GM19351 (cell line): ENCODE results near the gene CACFD1.

Experiments used
- ATAC-seq: cut with Tn5 transposase; IDR thresholded peaks from one replicate; pipeline ENCODE4 v1.9.1; 2021; ENCODE audit warnings: mild to moderate bottlenecking, moderate library complexity; ENCODE audit not compliant: unreplicated experiment

Gene CACFD1

GRCh38 chr9:133496861-133497842, 37.4 kb downstream of the CACFD1 start:
- no peak for ATAC-seq

- ATAC-seq: no peak
These were observed 39.5 kb downstream of the CACFD1 start for GRCh38 chr9:133499132-133499891.

DNA sequence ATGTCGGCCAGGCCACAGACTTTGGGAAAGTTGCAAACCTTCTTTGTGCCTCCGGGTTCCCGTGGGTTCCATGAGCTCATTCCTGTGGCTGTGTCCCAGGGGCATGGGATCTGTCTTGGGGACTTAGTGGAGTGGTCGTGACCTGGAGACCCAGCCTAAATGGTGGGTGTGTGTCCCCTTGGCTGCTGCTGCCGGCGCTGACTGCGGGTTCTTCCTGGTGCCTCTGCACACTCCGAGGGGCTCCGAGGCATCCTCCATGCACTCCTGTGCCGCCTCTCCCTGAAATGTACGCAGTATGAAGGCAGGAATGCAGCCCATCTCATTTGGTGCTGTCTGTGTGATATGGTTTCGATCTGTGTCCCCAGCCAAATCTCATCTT, 40.1 kb downstream of the CACFD1 start:
- ATAC-seq: no peak

DNA sequence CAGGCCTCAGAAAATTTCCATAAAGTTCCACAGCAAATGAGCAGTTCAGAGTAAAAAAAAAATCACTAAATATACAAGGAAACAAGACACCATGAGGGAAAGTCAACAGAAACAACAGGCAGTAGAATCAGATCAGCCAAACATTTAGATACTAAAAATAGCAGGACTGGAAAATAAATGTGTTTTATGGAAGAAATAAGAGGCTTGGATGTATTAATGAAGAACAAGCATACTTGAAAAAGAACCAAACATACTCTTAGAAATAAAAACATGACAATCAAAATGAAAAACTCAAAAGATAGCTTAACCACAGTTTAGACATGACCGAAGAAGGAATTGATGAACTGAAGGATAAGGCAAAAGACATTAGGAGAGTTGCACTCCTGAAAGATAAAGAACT, 42.3 kb downstream of the CACFD1 start:
- no peak for ATAC-seq

- no peak for ATAC-seq
These were observed 45.5 kb downstream of the CACFD1 start for GRCh38 chr9:133505186-133505830.

- no peak for ATAC-seq
These were observed 46.3 kb downstream of the CACFD1 start for GRCh38 chr9:133505901-133506652.

- no peak for ATAC-seq
These were observed 46.9 kb downstream of the CACFD1 start for GRCh38 chr9:133506653-133507038.

- no peak for ATAC-seq
These were observed 47.6 kb downstream of the CACFD1 start for GRCh38 chr9:133507246-133507965.

DNA sequence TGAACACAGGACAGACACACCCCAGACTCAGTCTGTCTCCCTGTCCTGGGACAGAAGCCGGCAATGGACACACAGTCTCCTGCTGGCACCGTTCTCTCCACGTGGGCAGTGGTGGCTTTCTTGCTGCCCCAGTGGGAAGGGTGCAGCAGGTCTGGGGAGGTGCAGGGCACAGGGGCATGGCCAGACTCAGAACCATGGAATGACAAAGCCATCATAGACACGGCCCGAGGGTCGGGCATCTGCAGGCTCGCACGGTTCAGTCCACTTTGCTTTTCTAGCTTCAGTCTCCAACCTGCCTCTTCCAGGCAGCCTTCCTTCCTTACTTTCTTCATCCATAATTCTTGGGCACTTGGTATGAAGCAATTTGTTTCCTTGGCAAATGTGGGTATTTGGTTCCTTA, 48.3 kb downstream of the CACFD1 start:
- no peak for ATAC-seq

DNA sequence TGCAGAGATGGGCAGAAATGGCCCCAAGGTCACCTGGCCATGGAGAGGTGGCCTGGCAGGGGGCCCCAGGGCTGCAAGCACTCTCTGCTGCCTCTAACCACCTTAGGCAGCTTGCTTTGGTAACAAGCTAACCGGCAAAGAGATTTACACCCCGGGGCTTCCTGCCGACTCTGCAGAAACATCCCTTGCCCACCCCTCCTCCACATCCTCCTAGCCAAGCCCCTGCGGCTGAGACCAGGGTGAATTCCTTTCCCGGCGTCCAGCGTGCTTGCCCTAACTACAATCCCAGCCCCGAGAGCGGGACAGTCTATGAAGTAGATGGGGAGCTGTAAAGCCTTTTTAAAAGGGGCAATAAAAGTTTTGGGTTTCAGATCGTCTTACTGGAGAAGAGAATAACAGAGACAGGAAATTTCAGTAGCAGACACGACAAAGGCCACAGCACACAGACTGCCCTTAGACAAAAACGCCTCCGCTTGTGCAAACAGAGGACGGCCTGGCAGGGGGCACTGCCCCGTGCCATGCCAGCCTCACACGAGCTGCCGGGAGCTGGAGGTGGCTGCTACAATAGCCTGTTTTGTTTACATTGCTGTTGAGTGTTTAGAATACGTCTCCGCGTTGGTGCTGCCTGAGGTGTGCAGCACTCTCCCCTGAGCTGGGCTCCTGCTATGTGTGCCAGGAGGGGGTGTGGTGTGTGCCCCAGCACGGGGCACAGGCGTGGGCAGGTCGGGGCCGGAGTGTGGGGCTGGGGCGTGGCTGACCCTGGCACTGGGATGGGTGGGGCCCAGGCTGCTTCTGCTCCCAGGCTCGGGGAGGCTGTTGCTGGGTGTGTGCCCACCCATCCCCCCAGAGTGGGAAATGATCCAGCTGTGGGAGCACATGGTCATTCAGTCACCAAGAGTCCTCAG, 49.7 kb downstream of the CACFD1 start:
- no peak for ATAC-seq

DNA sequence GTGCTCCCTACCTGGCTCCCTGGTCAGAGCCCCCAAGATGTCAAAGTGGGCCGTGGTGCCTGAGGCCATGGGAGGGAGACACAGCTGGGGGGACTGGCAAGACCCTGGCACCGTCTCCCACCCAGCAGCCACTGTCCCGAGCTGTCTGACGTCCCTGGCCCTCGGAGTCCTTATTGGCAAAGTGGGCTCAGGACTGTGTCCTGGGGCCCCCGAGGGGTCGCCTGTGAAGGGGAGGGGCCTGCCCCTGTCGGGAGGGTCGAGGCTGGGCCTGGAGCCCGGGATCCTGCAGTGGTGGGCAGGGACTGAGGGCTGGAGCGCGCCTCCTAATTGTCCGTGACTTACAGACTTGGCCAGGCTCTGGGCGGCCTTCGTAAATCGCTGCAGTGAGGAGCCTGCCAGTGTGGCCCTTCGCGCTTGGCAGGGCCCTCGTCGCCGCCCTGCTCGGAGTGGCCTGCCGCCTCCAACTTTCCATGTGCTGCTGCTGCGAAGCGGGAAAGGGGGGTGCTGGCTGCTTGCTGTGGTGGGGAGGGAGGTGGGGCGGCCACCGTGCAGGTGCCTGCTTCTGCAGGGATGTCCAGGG, 51.2 kb downstream of the CACFD1 start:
- no peak for ATAC-seq

- no peak for ATAC-seq
These were observed 51.8 kb downstream of the CACFD1 start for GRCh38 chr9:133511607-133512006.

GRCh38 chr9:133512253-133513213, 52.8 kb downstream of the CACFD1 start:
- ATAC-seq: no peak

DNA sequence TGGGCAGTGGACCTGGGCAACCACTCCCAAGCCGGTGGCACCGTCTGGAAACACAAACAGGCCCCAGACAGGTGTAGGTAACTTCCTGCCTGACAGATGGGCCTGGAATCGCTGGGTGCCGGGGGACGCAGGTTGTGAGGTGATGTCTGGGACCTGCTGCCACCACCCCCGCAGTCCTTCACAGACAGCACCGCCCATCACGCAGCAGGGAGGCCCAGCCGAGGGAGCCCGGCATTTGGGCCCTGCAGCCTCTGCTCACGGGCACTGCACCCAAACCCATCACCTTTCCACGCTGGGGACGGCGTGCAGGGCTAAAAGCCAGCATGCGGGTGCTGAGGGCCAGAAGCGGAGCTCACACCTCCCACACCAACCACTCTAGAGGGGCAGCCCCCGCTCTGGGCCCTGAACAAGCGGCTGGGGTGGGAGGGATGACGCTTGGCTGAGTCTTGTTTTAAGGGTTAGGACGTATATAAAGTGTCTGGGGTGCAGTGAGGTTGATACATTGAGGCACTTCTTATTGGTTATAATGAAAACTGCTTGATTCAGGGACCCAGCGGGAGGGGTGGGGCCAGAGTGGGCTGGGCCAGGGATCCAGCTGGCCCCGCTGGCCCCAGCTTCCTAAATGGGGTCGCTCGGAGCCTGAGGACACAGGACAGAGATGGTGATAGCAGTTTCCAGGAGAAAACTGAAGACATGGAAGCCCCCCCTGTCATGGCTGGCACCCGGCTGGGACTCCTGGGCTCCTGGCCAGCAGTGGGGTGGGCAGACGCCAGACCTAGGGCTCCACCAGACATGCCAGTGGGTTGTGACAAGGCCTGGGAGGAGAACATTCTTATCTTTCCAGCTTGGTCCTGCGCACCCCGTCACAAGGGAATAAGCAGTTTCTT, 53.7 kb downstream of the CACFD1 start:
- no peak for ATAC-seq

GRCh38 chr9:133514460-133515239, 54.9 kb downstream of the CACFD1 start:
- no peak for ATAC-seq

GRCh38 chr9:133515240-133515610, 55.4 kb downstream of the CACFD1 start:
- ATAC-seq: no peak
